HUES6 (cell line): ENCODE data around the gene OR2V1.
"Not testable (repeated sequence)": the region's sequence is repeated elsewhere in the genome, so short reads cannot be mapped to it uniquely, and the experiment has no call there.

Experiments used
- H3K27ac ChIP-seq: 2 replicates; pipeline ENCODE4 v1.7.0; 2013; ENCODE audit warnings: low read depth, mild to moderate bottlenecking, low read length, inconsistent platforms
- H3K27me3 ChIP-seq: 2 replicates; pipeline ENCODE4 v1.6.1; 2013; ENCODE audit warnings: low read length; ENCODE audit not compliant: control insufficient read depth, insufficient read depth
- H3K36me3 ChIP-seq: 2 replicates; pipeline ENCODE4 v1.6.1; 2013; ENCODE audit warnings: low read length; ENCODE audit not compliant: control insufficient read depth, insufficient read depth
- H3K4me1 ChIP-seq: 2 replicates; pipeline ENCODE4 v1.6.1; 2013; ENCODE audit warnings: low read length; ENCODE audit not compliant: control insufficient read depth, insufficient read depth
- H3K4me3 ChIP-seq: 2 replicates; pipeline ENCODE4 v1.5.1; 2013; ENCODE audit warnings: low read depth, low read length
- H3K9ac ChIP-seq: one replicate; pipeline ENCODE4 v1.6.1; 2013; ENCODE audit warnings: mild to moderate bottlenecking, low read length
- H3K9me3 ChIP-seq: 2 replicates; pipeline ENCODE4 v1.6.1; 2013; ENCODE audit warnings: low read depth, low read length; ENCODE audit not compliant: control insufficient read depth, insufficient read depth

OR2V1 gene

GRCh38 chr5:181138258-181138657, 7.3 kb upstream of the OR2V1 start:
- H3K4me1 ChIP-seq, result no peaks in the 10 kb centered on the region
- no peaks in the 10 kb centered on the region for H3K36me3 ChIP-seq
- peaks cover 6% of the 10 kb centered on the region; the same call in 1 of the 2 replicates for H3K27me3 ChIP-seq
- H3K9me3 ChIP-seq, result peaks cover 6% of the 10 kb centered on the region
- no peak overlapping the region for H3K4me3 ChIP-seq
- H3K9ac ChIP-seq, result no peak overlapping the region
- no peak overlapping the region for H3K27ac ChIP-seq

- peaks cover 6% of the 10 kb centered on the region; the same call in 1 of the 2 replicates for H3K27me3 ChIP-seq
- H3K36me3 ChIP-seq, result no peaks in the 10 kb centered on the region
- H3K27ac ChIP-seq, result no peak overlapping the region
- H3K9me3 ChIP-seq, result peaks cover 6% of the 10 kb centered on the region; the same call in 1 of the 2 replicates
- no peaks in the 10 kb centered on the region for H3K4me1 ChIP-seq
- no peak overlapping the region for H3K4me3 ChIP-seq
- no peak overlapping the region for H3K9ac ChIP-seq
Observed at GRCh38 chr5:181136361-181136955, 5.5 kb upstream of the OR2V1 start.

- no peak overlapping the region for H3K9ac ChIP-seq
- H3K36me3 ChIP-seq, result no peaks in the 10 kb centered on the region
- peaks cover 6% of the 10 kb centered on the region; the same call in 1 of the 2 replicates for H3K9me3 ChIP-seq
- no peak overlapping the region for H3K27ac ChIP-seq
- H3K4me1 ChIP-seq, result no peaks in the 10 kb centered on the region
- peaks cover 14% of the 10 kb centered on the region for H3K27me3 ChIP-seq
- H3K4me3 ChIP-seq, result no peak overlapping the region
Observed at GRCh38 chr5:181134259-181134658, 3.3 kb upstream of the OR2V1 start.

- no peaks in the 10 kb centered on the region for H3K4me1 ChIP-seq
- peaks cover 6% of the 10 kb centered on the region; the same call in 1 of the 2 replicates for H3K9me3 ChIP-seq
- no peaks in the 10 kb centered on the region for H3K36me3 ChIP-seq
- peaks cover 16% of the 10 kb centered on the region for H3K27me3 ChIP-seq
- no peak overlapping the region for H3K27ac ChIP-seq
- H3K9ac ChIP-seq, result no peak overlapping the region
- no peak overlapping the region for H3K4me3 ChIP-seq
Observed at GRCh38 chr5:181133610-181134231, 2.8 kb upstream of the OR2V1 start.

GRCh38 chr5:181133083-181133482, 2.1 kb upstream of the OR2V1 start:
- H3K27ac ChIP-seq, result no peak overlapping the region
- no peaks in the 10 kb centered on the region for H3K36me3 ChIP-seq
- peaks cover 20% of the 10 kb centered on the region for H3K27me3 ChIP-seq
- no peak overlapping the region for H3K9ac ChIP-seq
- peaks cover 6% of the 10 kb centered on the region; the same call in 1 of the 2 replicates for H3K9me3 ChIP-seq
- no peaks in the 10 kb centered on the region for H3K4me1 ChIP-seq
- H3K4me3 ChIP-seq, result no peak overlapping the region

- H3K27me3 ChIP-seq, result peaks cover 25% of the 10 kb centered on the region
- no peaks in the 10 kb centered on the region for H3K36me3 ChIP-seq
- H3K27ac ChIP-seq, result no peak overlapping the region
- H3K9ac ChIP-seq, result no peak overlapping the region
- H3K4me3 ChIP-seq, result no peak overlapping the region
- no peaks in the 10 kb centered on the region for H3K4me1 ChIP-seq
- H3K9me3 ChIP-seq, result 0 out of 2 replicates have a peak, but pooled peaks cover 3% of the 10 kb centered on the region
Observed at GRCh38 chr5:181131514-181131913, 545 bp upstream of the OR2V1 start.

- peaks cover 25% of the 10 kb centered on the region for H3K27me3 ChIP-seq
Observed at GRCh38 chr5:181130081-181130480, 888 bp downstream of the OR2V1 start.

GRCh38 chr5:181129601-181130000, 1.4 kb downstream of the OR2V1 start:
- no peak overlapping the region for H3K9ac ChIP-seq
- peaks cover 25% of the 10 kb centered on the region for H3K27me3 ChIP-seq
- no peak overlapping the region for H3K4me3 ChIP-seq
- no peaks in the 10 kb centered on the region for H3K4me1 ChIP-seq
- no peak overlapping the region for H3K27ac ChIP-seq
- no peaks in the 10 kb centered on the region for H3K36me3 ChIP-seq
- H3K9me3 ChIP-seq, result no peaks in the 10 kb centered on the region

More at GRCh38 chr5:181130081-181130480, 888 bp downstream of the OR2V1 start:
- not testable (repeated sequence) for H3K27ac ChIP-seq, H3K4me3 ChIP-seq, H3K36me3 ChIP-seq, H3K4me1 ChIP-seq, H3K9me3 ChIP-seq, H3K9ac ChIP-seq

- Histone ChIP-seq H3K9me3 (no peaks in the 10 kb centered on the region), H3K36me3 (no peaks in the 10 kb centered on the region), H3K27ac (no peak overlapping the region)
Observed at GRCh38 chr5:181127907-181128626, 2.9 kb downstream of the OR2V1 start.

GRCh38 chr5:181127456-181127855, 3.5 kb downstream of the OR2V1 start:
- Histone ChIP-seq H3K27me3 (peaks cover 25% of the 10 kb centered on the region), H3K4me1 (no peaks in the 10 kb centered on the region), H3K27ac (no peak overlapping the region), H3K9me3 (no peaks in the 10 kb centered on the region), H3K4me3 (no peak overlapping the region), H3K36me3 (no peaks in the 10 kb centered on the region), H3K9ac (no peak overlapping the region)

More at GRCh38 chr5:181127907-181128626, 2.9 kb downstream of the OR2V1 start:
- H3K9ac ChIP-seq, result no peak overlapping the region
- peaks cover 25% of the 10 kb centered on the region for H3K27me3 ChIP-seq
- H3K4me3 ChIP-seq, result no peak overlapping the region
- H3K4me1 ChIP-seq, result no peaks in the 10 kb centered on the region

GRCh38 chr5:181126841-181127240, 4.1 kb downstream of the OR2V1 start:
- H3K27ac ChIP-seq, result no peak overlapping the region
- no peaks in the 10 kb centered on the region for H3K36me3 ChIP-seq
- H3K27me3 ChIP-seq, result peaks cover 25% of the 10 kb centered on the region
- no peak overlapping the region for H3K4me3 ChIP-seq
- no peak overlapping the region for H3K9ac ChIP-seq
- H3K4me1 ChIP-seq, result no peaks in the 10 kb centered on the region
- no peaks in the 10 kb centered on the region for H3K9me3 ChIP-seq
